Heart left ventricle (tissue), 16 donors: ENCODE measurements around the gene RAB4A. TPM values are rescaled to one million over a fixed set of nuclear protein-coding genes. Genes with fewer than 3 reads are reported as not detected.

Experiments used
- ATAC-seq, 4 donors: fragments of 200-7000 bp; cut with Tn5 transposase; one replicate each; pipeline ENCODE4 v1.9.1; 2020 to 2022; ENCODE audit warnings: moderate library complexity in 4 of 4, mild to moderate bottlenecking in 3 of 4, moderate number of reproducible peaks in 1 of 4
- DNase-seq, 5 donors: peaks; one replicate each; pipeline ENCODE4 v3.0.0-alpha.2; 2020
- H3K27ac ChIP-seq, 12 donors: fragments of 200-600 bp; sonication (generic) in 4 of 12; one replicate each; pipeline versions ENCODE4 v1.5.0 to v1.8.0; 2016 to 2022; ENCODE audit warnings: mild to moderate bottlenecking in 2 of 12
- H3K27me3 ChIP-seq, 9 donors: fragments of 200-600 bp; sonication (generic) in 2 of 9; one replicate each; pipeline versions ENCODE4 v1.5.1 to v1.8.0; 2016 to 2022; ENCODE audit warnings: mild to moderate bottlenecking in 3 of 9
- H3K36me3 ChIP-seq, 9 donors: fragments of 200-600 bp; sonication (generic) in 2 of 9; one replicate each; pipeline versions ENCODE4 v1.5.0 to v1.8.0; 2018 to 2022; ENCODE audit warnings: mild to moderate bottlenecking in 2 of 9
- H3K4me1 ChIP-seq, 12 donors: fragments of 200-600 bp; sonication (generic) in 4 of 12; one replicate each; pipeline versions ENCODE4 v1.5.0 to v1.8.0; 2016 to 2022; ENCODE audit warnings: mild to moderate bottlenecking in 3 of 12
- H3K4me3 ChIP-seq, 12 donors: fragments of 200-600 bp; sonication (generic) in 4 of 12; one replicate each; pipeline versions ENCODE4 v1.5.0 to v1.8.0; 2017 to 2022; ENCODE audit warnings: mild to moderate bottlenecking in 9 of 12, moderate library complexity in 4 of 12
- H3K9me3 ChIP-seq, 12 donors: fragments of 200-600 bp; sonication (generic) in 4 of 12; one replicate each; pipeline versions ENCODE4 v1.5.0 to v1.8.0; 2016 to 2022; ENCODE audit warnings: mild to moderate bottlenecking in 1 of 12
- POLR2A ChIP-seq, 2 donors: fragments of 450-650 bp; IDR thresholded peaks; one replicate each; pipeline ENCODE4 v1.6.1; 2017; ENCODE audit warnings: antibody characterized with exemption in 2 of 2, mild to moderate bottlenecking in 2 of 2, moderate library complexity in 2 of 2
- WGBS, 4 donors: extraction: QIAGEN DNeasy Blood & Tissue Kit in 2 of 4; methylation state at CpG; one replicate each; pipeline versions ENCODE4 v1.1.5 to v1.1.7; 2013 to 2018; 5-methylcytosine and 5-hydroxymethylcytosine counted together
- intact Hi-C, 10 donors: fragments of 100-400 bp; cut with DNase I; formaldehyde crosslinking; loops; one replicate each; pipeline versions ENCODE4 v1.11.1 to v1.14.2; 2022
- polyA plus RNA-seq, 2 donors: library from polyadenylated mRNA; stranded (reverse); fragments of 200-250 nt; gene quantifications; one replicate each; pipeline ENCODE4 v1.2.3, GENCODE V29; 2013
- total RNA-seq, 9 donors: library from RNA; depleted of rRNA in 2 of 9; stranded (reverse); fragments of >200 nt in 2 of 9; fragmentation: NEBNext Ultra II Directional in 3 of 9; extraction: Animal tissue kit (Norgen Biotek cat#: 25700) in 3 of 9; gene quantifications; one replicate each; pipeline versions ENCODE4 v1.1.0 to v1.2.4, GENCODE V29; 2016 to 2023
- TF ChIP-seq, protein P1 (sequence below), 12 donors: fragments of 200-600 bp; sonication (generic) in 4 of 12; IDR thresholded peaks; one replicate each; pipeline versions ENCODE4 v1.5.0 to v1.8.0; 2018 to 2022; ENCODE audit warnings: antibody characterized with exemption in 12 of 12, mild to moderate bottlenecking in 5 of 12
- donor health status: ischemic (EF 13 %, LVEDD 7.1; RV severe dilation, severe dysfunction).
- donor health status: healthy with polysubstance abuse.
- donor health status: DM: no; HTN: yes; CAD: no.
- donor health status: DM: no; HTN: no; CAD: no.
- donor health status: ischemic (EF 25% LVEDD 6.9; RV normal size, moderate dysfunction).
- donor health status: ischemic (EF 25% LVEDD 5.7; RV mildly dilated, moderate dysfunction).
- donor health status: healthy.
- donor health status: DM: yes; HTN: yes; CAD: no.
- donor health status: ischemic (EF 35%, LVEDD 5.7; RV mildly dilated, moderate dysfunction).
- donor health status: nonischemic (EF 11% LVEDD 7.7; RV severe dilation, severe dysfunction).
- donor health status: DM: yes; HTN: yes; CAD: no.
- donor health status: PGD.
- donor health status: ischemic (EF 29% LVEDD 5.4; RV normal size, mild dysfunction).
- donor health status: nonischemic (EF 23%, LVEDD 6.1; RV moderate dilation, normal function).

The RAB4A gene
- total and polyA plus RNA-seq, 11 donors, result 27.6 to 159 (median 92.2) TPM

DNA sequence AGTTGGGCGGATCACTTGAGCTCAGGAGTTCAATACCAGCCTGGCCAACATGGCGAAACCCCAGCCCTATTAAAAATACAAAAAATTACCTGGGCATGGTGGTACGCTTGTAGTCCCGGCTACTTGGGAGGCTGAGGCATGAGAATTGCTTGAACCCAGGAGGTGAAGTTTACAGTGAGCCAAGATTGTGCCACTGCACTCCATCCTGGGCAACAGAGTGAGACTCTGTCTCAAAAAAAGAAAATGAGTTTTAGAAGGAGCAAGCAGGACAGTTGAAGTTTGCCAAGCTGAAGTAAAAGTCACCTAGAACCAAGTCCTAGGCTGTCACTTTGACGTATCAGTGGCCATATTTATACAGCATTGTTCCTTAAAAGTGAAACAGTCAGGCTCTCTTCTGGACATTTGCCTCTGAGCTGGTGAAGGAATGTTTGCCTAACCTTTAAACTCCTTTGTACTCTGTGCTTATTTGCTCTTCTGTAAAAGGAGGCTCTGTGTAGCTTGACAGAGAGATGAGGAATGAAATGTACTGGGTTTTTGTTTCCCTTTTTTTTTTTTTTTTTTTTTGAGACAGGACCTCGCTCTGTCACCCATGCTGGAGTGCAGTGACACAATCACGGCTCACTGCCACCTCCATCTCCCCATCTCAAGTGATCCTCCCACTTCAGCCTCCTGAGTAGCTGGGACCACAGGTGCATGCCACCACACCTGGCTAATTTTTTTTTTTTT is 2.8 kb downstream of the RAB4A start:
- DNase-seq (no peak), ATAC-seq (no peak)
- H3K27ac ChIP-seq, result peak overlapping the region in 2 of 12 donors; percentile 15 to 47
- no peaks in the 10 kb centered on the region for H3K36me3 ChIP-seq
- intact Hi-C loops, result loop anchor here in 1 of 10 donors (5.0 kb wide), 1 partner anchor 234 kb away; the partner anchor contains the start of gene NUP133
- no peak overlapping the region for H3K4me3 ChIP-seq
- H3K27me3 ChIP-seq, result no peaks in the 10 kb centered on the region
- H3K9me3 ChIP-seq, result no peaks in the 10 kb centered on the region
- H3K4me1 ChIP-seq, result peaks cover 2 to 56% (median 46%) of the 10 kb centered on the region in 12 donors
- no peak for TF ChIP-seq POLR2A (IDR thresholded peaks at IDR 0.05)
- TF ChIP-seq, protein P1, sequence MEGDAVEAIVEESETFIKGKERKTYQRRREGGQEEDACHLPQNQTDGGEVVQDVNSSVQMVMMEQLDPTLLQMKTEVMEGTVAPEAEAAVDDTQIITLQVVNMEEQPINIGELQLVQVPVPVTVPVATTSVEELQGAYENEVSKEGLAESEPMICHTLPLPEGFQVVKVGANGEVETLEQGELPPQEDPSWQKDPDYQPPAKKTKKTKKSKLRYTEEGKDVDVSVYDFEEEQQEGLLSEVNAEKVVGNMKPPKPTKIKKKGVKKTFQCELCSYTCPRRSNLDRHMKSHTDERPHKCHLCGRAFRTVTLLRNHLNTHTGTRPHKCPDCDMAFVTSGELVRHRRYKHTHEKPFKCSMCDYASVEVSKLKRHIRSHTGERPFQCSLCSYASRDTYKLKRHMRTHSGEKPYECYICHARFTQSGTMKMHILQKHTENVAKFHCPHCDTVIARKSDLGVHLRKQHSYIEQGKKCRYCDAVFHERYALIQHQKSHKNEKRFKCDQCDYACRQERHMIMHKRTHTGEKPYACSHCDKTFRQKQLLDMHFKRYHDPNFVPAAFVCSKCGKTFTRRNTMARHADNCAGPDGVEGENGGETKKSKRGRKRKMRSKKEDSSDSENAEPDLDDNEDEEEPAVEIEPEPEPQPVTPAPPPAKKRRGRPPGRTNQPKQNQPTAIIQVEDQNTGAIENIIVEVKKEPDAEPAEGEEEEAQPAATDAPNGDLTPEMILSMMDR (IDR thresholded peaks at IDR 0.05), result no peak
- 84 to 92% (median 88%) methylated on average over 7 of the region's 7 CpGs for WGBS, 4 donors

DNA sequence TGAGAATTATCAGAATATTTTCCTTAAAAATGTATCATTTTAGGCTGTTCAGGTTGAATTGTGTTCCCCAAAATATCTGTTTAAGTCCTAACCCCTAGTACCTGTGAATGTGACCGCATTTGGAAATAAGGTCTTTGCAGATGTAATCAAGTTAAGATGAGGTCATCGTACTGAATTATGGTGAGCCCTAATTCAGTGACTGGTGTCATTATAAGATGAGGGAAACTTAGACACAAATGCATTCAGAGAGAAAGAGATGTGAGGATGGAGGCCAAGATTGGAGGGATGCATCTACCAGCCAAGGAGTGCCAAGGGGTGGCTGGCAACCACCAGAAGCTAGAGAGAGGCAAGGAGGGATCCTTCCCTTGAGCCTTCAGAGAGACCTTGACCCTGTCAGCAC is 4.1 kb downstream of the RAB4A start:
- no peak overlapping the region for H3K27ac ChIP-seq
- 94 to 98% (median 96%) methylated on average over 2 of the region's 2 CpGs for WGBS, 4 donors
- DNase-seq (no peak), ATAC-seq (no peak)
- no peak for TF ChIP-seq POLR2A (IDR thresholded peaks at IDR 0.05)
- TF ChIP-seq, protein P1 (IDR thresholded peaks at IDR 0.05), result no peak
- H3K36me3 ChIP-seq, result no peaks in the 10 kb centered on the region
- peaks cover 2 to 62% (median 47%) of the 10 kb centered on the region in 12 donors for H3K4me1 ChIP-seq
- H3K27me3 ChIP-seq, result no peaks in the 10 kb centered on the region
- no peak overlapping the region for H3K4me3 ChIP-seq
- intact Hi-C loops, result no loop called here
- H3K9me3 ChIP-seq, result no peaks in the 10 kb centered on the region

DNA sequence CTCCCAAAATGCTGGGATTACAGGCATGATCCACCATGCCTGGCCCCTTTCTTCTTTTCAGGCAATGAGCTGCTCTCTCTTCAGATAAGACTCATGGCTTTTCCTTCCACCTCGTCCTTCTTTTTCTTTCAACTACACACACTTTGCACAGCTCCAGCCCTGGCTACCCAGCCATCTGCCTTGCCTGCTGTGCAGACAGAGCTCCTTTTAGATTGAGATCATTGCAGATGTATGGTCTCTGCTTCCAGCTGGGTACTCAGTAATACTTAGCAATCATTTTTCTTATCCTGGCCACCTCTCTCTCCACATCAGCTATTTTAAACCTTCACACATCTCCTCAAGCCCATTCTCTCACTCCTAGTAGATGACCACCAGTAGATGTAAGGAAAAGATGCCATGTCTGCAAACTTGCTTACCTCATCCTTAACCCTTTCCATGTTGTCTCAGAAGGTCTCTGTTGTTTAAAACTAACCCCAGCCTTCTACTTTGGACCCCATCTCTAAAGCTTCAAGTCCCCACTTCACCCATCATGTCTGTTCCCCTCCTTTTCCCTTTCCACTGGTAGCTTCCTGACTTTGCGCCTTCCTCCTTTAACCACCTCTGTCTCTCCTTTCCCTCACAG is 7.3 kb downstream of the RAB4A start:
- Histone ChIP-seq H3K4me3 (no peak overlapping the region), H3K36me3 (no peaks in the 10 kb centered on the region), H3K9me3 (peaks cover 0 to 5% (median 0%) of the 10 kb centered on the region in 12 donors), H3K27ac (no peak overlapping the region), H3K27me3 (no peaks in the 10 kb centered on the region), H3K4me1 (peaks cover 0 to 58% (median 33%) of the 10 kb centered on the region in 12 donors)
- intact Hi-C loops, result no loop called here
- ATAC-seq (no peak), DNase-seq (no peak)
- WGBS, 4 donors, result 76 to 91% (median 84%) methylated on average over 2 of the region's 2 CpGs
- TF ChIP-seq, protein P1 (IDR thresholded peaks at IDR 0.05), result no peak
- TF ChIP-seq POLR2A (IDR thresholded peaks at IDR 0.05), result no peak

DNA sequence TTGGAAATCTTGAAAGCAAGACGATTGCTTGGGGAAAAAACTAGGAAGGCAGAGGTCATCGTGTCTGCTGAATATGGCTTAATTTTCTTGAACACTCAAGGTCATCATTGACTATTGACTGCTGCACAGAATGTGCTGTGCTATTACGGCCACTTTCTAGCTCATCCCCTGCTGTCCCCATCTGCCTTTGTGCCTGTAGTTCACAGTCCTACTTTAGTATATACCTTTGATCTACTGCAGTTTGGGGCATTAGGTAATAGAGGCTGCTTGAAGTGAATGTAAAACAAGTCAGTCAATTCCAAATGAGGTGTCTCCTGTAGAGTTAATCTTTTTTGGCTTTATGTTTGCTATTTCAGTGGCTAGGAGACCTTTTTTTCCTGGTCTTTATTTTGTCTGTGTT is 8.3 kb downstream of the RAB4A start:
- peaks cover 0 to 54% (median 24%) of the 10 kb centered on the region in 12 donors for H3K4me1 ChIP-seq
- intact Hi-C loops, result no loop called here
- ATAC-seq, result no peak

More for the DNA sequence above, 8.3 kb downstream of the RAB4A start:
- TF ChIP-seq, protein P1 (IDR thresholded peaks at IDR 0.05), result no peak
- TF ChIP-seq POLR2A (IDR thresholded peaks at IDR 0.05), result no peak
- Histone ChIP-seq H3K4me3 (no peak overlapping the region), H3K9me3 (peaks cover 0 to 5% (median 0%) of the 10 kb centered on the region in 12 donors), H3K27ac (no peak overlapping the region), H3K27me3 (no peaks in the 10 kb centered on the region), H3K36me3 (no peaks in the 10 kb centered on the region)
- WGBS, 4 donors, result 52 to 71% (median 60%) methylated on average over 3 of the region's 3 CpGs
- DNase-seq, result no peak
